Tibial nerve (tissue), 4 donors: ENCODE measurements around the gene PGAP3.

Source experiments
- CTCF ChIP-seq, 5 experiments: fragments of 200-600 bp in 3 of 5; fragments of 450-650 bp in 2 of 5; sonication (generic) in 3 of 5; IDR thresholded peaks; one replicate each; pipeline ENCODE4 v1.5.1; 2016 to 2019; ENCODE audit warnings: antibody characterized with exemption in 5 of 5, mild to moderate bottlenecking in 3 of 5, moderate library complexity in 2 of 5
- EP300 ChIP-seq, 2 donors: sonication (generic); formaldehyde crosslinking; IDR thresholded peaks; one replicate each; pipeline ENCODE4 v1.6.1; 2017; ENCODE audit warnings: antibody characterized with exemption in 2 of 2, mild to moderate bottlenecking in 1 of 2
- POLR2A ChIP-seq, 2 donors: fragments of 450-650 bp; IDR thresholded peaks; one replicate each; pipeline ENCODE4 v1.6.1; 2017; ENCODE audit warnings: antibody characterized with exemption in 2 of 2, mild to moderate bottlenecking in 2 of 2, moderate library complexity in 2 of 2

- TF ChIP-seq CTCF (IDR thresholded peaks at IDR 0.05) (no peak), POLR2A (IDR thresholded peaks at IDR 0.05) (no peak), EP300 (IDR thresholded peaks at IDR 0.05) (no peak)
Measured at GRCh38 chr17:39724731-39725130, 36.9 kb upstream of the PGAP3 start.
